Stimulated activated CD8-positive, alpha-beta memory T cell treated with anti-CD3 and anti-CD28 coated beads, Interleukin-15, amount 100 ng/mL, for 24 hours (primary cell): ENCODE measurements around the gene ABCA13.

Experiments
- DNase-seq: peaks from one replicate; pipeline ENCODE4 v3.0.0-alpha.2; 2020; ENCODE audit warnings: low read depth

ABCA13 gene

GRCh38 chr7:48381571-48381970, 210.3 kb downstream of the ABCA13 start:
- DNase-seq = no peak

DNA sequence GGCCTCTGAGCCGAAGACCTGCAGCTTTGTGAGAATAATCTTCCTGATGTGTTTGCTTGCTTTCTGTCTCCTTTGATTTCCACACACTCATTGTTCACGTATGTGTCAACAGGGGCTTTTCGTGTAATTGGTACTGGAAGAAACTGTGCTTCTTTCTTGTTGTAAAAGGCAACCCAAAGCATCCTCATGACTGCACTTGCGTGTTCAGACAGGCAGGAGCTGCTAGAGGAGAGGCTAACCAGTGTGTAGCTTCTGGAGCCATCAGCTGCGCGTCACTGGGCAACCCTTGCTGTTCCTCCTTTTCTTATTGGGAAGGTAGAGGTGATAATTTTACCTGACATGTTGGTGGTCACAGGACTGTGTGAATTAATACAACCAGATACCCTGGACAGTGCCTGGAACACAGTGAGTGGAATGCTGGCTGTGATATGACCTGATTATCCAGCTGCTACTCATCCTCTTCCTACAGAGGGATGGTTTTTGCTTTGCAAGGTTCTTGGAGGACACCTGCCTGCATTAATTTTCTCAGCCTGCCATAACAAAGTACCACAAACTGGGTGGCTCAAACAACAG, 213.0 kb downstream of the ABCA13 start:
- no peak for DNase-seq

DNA sequence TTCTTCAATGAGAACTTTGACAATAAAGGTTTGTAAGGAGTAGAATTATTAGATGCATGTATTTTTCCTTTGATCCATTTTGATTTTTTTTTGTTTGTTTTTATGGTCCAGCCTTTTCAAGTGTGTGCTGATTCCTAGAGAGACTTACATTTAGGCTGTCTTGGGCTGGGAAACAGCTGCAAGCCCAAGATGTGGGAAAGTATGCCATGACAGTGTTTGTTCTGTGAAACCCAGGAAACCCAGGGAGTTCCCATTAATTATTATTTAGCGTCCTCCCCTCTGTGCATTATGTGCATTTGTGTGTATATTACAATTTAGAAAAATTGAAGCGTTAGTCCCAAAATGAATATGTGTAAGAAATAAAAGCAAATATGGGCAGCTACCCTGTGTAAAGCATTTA, 216.7 kb downstream of the ABCA13 start:
- no peak for DNase-seq

GRCh38 chr7:48388911-48389310, 217.7 kb downstream of the ABCA13 start:
- no peak for DNase-seq

DNA sequence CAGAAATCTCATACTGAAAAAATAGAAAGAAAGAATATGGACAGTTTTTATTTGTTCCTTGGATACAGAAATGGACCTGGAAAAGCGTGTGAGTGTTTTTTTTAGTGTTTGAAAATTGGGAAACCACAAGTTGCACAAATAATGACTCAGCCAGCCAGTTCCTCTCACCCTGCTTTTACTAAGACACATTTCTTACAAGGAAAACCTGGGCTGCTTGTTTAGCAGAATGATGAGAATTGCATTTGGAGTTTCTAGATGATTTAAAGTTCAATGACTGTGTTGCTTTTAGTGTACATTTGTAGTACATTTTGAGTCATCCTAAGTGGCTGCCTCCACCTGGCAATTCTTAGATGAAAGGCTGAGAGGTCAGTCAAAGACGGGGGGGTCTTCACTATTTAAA, 218.7 kb downstream of the ABCA13 start:
- no peak for DNase-seq

DNA sequence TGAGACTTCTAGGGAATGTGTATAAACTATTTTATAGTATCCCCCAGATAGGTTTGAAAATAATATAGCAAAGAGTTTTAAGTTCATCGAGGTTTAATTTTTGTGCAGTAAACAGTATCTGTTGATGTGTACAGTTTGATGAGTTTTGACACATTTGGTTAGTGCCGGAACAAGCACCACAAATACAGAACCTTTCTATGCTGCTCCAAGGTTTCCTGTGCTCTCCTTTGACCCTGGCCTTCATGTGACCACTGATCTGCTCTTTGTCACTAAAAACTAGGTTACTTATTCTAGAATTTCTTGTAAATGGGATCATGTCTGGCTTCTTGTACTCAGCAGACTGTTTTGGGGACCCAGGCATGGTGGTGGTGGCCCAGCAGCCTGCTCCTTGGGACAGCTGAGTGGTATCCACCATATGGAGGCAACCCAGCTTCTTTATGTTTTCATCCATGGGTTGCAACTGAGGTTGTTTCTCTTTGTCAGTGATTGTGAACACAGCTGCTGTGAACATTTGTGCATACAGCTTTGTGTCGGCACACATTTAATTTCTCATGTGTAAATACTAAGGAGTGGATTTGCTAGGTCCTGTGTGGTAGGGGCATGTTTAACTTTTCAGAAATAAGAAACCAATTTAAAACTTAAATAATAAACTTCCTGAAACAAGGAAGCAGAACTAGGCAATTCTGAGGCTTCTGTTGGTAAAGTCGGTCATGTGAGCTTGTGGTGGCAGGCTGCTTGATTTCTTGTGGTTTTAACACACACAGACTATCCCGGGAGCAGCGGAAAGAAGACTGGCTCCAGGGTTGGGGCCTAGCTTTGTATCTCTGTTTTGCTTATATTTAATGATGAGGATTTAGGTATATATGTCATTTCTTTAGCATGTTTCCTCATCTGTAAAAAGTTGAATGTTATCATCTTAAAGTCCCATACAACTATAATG, 219.4 kb downstream of the ABCA13 start:
- no peak for DNase-seq

DNA sequence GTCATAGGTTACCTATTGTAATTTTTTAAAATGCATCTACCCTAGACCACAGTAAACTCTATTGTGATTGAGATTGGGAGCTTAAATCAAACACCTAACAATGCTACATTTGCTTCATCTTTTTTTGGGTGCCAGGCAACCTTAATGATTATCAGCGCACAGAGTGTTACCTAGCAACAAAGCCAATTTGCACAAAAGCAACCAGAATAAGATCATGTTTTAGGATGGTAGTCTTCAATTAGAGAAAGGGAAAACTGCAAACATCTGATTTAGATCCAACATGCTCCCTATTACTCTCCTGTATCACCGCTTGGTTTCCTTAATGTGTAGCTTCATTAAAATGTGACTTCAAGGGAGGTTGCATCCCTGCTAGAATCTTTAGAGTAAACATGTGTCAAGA, 226.9 kb downstream of the ABCA13 start:
- no peak for DNase-seq

DNA sequence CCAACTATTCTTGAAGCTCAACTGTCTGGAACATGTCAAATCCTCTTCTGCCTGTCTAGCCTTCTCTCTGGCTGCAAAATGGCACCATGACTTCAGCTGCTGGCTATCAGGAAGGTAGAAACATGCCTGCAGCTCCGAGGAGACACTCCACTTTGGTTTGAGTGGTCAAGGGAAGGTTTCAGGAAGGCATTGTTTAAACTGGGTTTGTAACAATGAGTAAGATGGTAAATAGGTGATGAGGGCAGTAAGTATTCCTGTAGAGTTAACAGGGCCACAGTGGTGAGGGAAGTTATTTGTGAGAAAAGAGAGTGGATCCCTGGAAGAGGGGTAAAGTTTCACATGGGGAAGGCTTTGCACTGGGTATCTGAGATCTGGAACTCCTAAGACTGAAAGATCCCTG, 231.5 kb downstream of the ABCA13 start:
- DNase-seq = no peak

GRCh38 chr7:48408731-48409130, 237.5 kb downstream of the ABCA13 start:
- DNase-seq = no peak

DNA sequence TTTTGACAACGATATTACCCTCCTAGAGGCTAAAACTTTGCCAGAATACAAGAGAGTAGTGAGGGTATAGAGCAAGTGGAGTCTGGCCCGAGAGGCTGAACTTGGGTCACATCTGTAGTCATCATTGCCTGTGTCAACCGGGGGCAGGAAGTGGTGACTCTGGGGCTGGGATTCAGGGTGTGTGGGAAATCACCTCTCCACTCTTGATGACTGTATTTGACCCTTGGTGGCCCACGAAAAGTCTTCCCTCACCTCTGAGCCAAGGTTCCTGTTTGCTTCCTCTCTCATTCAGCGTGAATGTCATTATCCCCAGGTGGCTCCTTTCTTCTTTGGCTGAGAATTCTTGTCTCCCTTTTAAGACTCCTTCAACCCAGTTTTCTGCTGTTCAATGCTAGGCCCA, 240.4 kb downstream of the ABCA13 start:
- no peak for DNase-seq

DNA sequence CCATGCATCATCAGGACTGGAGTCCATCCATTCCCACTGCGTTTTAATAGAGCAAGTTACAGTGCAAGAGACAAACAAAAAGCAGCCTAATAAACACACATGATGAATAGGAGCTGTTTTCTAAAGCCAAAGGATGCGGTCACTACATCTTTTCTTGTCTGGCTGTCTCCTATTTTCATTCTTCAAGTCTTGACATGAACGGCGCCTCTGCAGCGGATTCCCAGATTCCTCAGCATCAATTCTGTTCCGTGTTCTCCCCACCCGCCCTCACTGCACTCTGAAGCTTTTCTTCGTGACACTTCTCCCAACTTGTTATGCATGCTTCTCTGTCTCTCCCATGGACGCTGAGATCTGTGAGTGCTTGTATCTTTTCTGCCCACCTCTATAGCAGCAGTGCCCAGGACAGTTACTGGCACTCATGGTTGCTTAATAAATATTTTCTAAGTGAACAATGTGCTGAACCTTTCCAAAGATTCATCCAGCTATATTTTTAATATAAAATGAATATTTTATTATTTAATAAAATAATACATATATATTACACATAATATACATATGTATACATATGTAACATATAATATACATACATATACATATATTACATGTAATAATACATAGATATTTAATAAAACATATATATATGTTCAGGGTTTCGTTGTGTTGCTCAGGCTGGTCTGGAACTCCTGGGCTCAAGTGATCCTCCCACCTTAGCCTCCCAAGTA, 242.9 kb downstream of the ABCA13 start:
- DNase-seq = no peak

GRCh38 chr7:48416327-48416908, 245.2 kb downstream of the ABCA13 start:
- no peak for DNase-seq

DNA sequence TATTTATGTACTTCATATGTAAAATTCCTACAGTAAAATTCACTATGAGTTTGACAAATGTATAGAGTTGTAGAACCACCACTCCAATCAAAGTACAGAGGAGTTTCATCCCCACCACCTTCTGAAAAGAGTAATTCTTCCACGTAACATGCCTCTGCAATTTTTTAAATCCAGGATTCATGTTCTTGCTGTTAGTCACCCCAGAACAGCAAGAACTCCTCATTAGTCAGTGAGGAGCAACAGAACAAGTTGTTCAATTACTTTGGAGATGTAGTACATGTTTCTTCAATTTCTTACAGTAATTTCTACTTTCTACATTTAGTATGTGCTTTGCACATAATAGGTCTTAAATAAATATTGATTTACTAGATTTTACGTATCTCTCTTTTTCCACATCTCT, 248.1 kb downstream of the ABCA13 start:
- no peak for DNase-seq

GRCh38 chr7:48420206-48420605, 248.9 kb downstream of the ABCA13 start:
- no peak for DNase-seq

DNA sequence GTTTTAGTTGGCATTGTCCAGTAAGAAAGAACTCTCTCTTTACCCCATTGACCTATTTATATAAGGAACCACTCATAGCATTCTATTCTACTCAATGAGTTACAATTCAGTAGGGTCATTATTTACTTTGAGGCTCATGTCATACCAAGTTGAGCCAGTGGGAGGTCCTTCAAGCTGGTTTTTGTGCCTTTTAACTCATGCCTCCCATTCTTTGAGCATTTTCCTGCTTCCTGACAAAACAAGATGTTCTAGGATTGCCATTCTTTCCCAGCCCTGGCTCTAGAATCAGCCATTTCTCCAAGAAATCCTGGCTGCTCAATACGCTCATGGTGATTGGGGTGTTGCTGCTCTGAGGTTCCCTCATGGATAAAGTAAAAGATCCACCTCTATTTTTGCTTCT, 250.1 kb downstream of the ABCA13 start:
- DNase-seq = no peak

DNA sequence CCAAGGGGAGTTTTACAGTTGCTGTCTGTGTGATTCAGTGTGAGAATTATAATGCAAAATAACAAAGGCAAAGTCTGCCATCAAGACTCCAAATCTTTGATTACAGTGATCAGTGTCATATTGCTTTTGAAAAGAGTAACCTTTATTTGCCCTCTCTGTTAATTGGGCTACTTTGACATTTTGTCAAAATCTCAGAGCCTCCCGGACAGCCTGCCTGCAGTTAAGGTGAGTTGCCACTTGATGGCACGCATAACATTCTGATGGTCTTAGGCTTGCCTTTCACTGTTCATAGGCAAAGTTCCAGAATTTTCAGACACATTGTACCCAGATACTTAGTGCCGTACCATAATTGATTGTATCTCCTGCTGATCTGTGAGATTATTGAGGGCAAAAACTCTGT, 253.5 kb downstream of the ABCA13 start:
- DNase-seq = no peak

GRCh38 chr7:48426331-48426965, 255.2 kb downstream of the ABCA13 start:
- DNase-seq = no peak

- DNase-seq = no peak
These were observed 255.8 kb downstream of the ABCA13 start for GRCh38 chr7:48426966-48427555.

DNA sequence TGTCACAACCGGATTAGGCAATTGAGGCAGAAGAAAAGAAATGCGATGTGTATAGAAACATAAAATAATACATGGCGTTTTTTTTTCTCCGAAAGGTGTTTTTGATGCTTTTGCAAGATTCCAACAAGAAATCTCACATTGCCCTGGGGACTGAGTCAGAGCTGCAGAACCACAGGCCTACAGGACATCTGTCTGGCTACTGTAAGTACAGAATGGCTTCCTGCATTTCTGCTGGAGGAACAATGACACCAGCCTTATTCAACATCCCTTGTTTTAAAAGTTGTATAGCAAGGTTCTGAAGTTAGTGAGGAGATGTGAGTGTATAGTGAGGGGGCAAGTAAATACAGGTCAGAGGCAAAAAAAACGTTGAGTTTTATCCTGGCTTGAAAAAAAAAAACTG, 256.4 kb downstream of the ABCA13 start:
- no peak for DNase-seq

- no peak for DNase-seq
These were observed 256.9 kb downstream of the ABCA13 start for GRCh38 chr7:48428091-48428684.

DNA sequence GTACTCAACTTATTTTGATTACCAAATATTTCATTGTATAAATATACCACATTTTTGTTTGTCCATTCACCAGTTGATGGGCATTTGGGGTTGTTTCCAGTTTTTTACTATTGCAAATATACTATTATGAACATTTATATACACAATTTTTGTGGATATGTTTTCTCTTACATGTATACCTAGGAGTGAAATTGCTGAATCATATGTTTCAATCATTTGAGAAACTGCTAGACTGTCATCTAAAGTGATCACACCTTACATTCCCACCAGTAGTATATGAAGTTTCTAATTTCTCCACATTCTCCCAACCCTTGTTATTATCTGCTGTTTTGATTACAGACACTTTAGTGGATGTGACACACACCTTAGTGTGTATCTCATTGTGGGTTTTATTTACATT, 257.9 kb downstream of the ABCA13 start:
- no peak for DNase-seq
